Upper lobe of left lung (tissue), 6 donors: ENCODE results near the gene LAMTOR2. TPM values are rescaled to one million over a fixed set of nuclear protein-coding genes. Genes with fewer than 3 reads are reported as not detected.
A peak's percentile ranks its signal among the peaks of the same experiment; 100 is the strongest.

Source experiments
- ATAC-seq, 2 donors: fragments of 200-7000 bp; cut with Tn5 transposase; one replicate each; pipeline ENCODE4 v1.9.1; 2022; ENCODE audit warnings: mild to moderate bottlenecking in 2 of 2, moderate library complexity in 2 of 2; ENCODE audit not compliant: low FRiP score in 2 of 2
- DNase-seq, 2 donors: peaks; one replicate each; pipeline ENCODE4 v3.0.0-alpha.2; 2019 to 2020
- H3K27ac ChIP-seq, 4 donors: fragments of 200-600 bp; sonication (generic); one replicate each; pipeline ENCODE4 v1.5.1; 2016 to 2019
- H3K27me3 ChIP-seq, 4 donors: fragments of 200-600 bp; sonication (generic); one replicate each; pipeline ENCODE4 v1.5.1; 2017 to 2019
- H3K36me3 ChIP-seq, 4 donors: fragments of 200-600 bp; sonication (generic); one replicate each; pipeline ENCODE4 v1.5.1; 2016 to 2019
- H3K4me1 ChIP-seq, 4 donors: fragments of 200-600 bp; sonication (generic); one replicate each; pipeline ENCODE4 v1.5.1; 2018 to 2019
- H3K4me3 ChIP-seq, 4 donors: fragments of 200-600 bp; sonication (generic); one replicate each; pipeline ENCODE4 v1.5.1; 2017 to 2019; ENCODE audit warnings: mild to moderate bottlenecking in 2 of 4, moderate library complexity in 1 of 4
- H3K9me3 ChIP-seq, 4 donors: fragments of 200-600 bp; sonication (generic); one replicate each; pipeline ENCODE4 v1.5.1; 2018 to 2019
- CTCF ChIP-seq, 6 experiments: fragments of 450-650 bp in 4 of 6; fragments of 200-600 bp in 2 of 6; sonication (generic) in 2 of 6; IDR thresholded peaks; one replicate each; pipeline ENCODE4 v1.5.1; 2016 to 2019; ENCODE audit warnings: antibody characterized with exemption in 6 of 6
- EP300 ChIP-seq, 4 donors: sonication (generic); formaldehyde crosslinking; IDR thresholded peaks; one replicate each; pipeline ENCODE4 v1.5.1; 2017; ENCODE audit warnings: antibody characterized with exemption in 4 of 4, control low read depth in 2 of 4
- POLR2A ChIP-seq, 4 donors: fragments of 450-650 bp; IDR thresholded peaks; one replicate each; pipeline ENCODE4 v1.5.1; 2016 to 2017; ENCODE audit warnings: antibody characterized with exemption in 4 of 4, mild to moderate bottlenecking in 2 of 4
- POLR2AphosphoS5 ChIP-seq, 2 donors: sonication (generic); formaldehyde crosslinking; IDR thresholded peaks; one replicate each; pipeline ENCODE4 v1.5.1; 2017; ENCODE audit warnings: antibody characterized with exemption in 2 of 2
- WGBS, 2 donors: methylation state at CpG; one replicate each; pipeline ENCODE4 v1.1.5; 2017 to 2018; 5-methylcytosine and 5-hydroxymethylcytosine counted together
- total RNA-seq, 6 donors: library from RNA; depleted of rRNA in 4 of 6; stranded (reverse); fragments of >200 nt in 4 of 6; gene quantifications; one replicate each; pipeline versions ENCODE4 v1.1.0 to v1.2.1, GENCODE V29; 2016 to 2021
- donor health status: DM: no; HTN: no; CAD: no; lungs with moderate emphysema.
- donor health status: DM: no; HTN: yes; CAD: no; lungs with severe emphysema.

The LAMTOR2 gene
- total RNA-seq, 6 donors from 2014 or later = 35.6 to 84.5 (median 68.8) TPM

- H3K9me3 ChIP-seq = no peaks in the 10 kb centered on the region
- WGBS, 2 donors = 84 to 90% methylated on average over 7 of the region's 7 CpGs
- TF ChIP-seq EP300 (IDR thresholded peaks at IDR 0.05) (no peak), POLR2AphosphoS5 (IDR thresholded peaks at IDR 0.05) (no peak), CTCF (IDR thresholded peaks at IDR 0.05) (no peak), POLR2A (IDR thresholded peaks at IDR 0.05) (no peak)
- no peak overlapping the region for H3K27ac ChIP-seq
- H3K36me3 ChIP-seq = peaks cover 0 to 35% (median 11%) of the 10 kb centered on the region in 4 donors
- DNase-seq (peak in 1 of 2 donors; percentile 63), ATAC-seq (no peak)
- peaks cover 11 to 25% (median 22%) of the 10 kb centered on the region in 4 donors for H3K4me1 ChIP-seq
- no peaks in the 10 kb centered on the region for H3K27me3 ChIP-seq
- H3K4me3 ChIP-seq = no peak overlapping the region
Measured at GRCh38 chr1:156051011-156051725, 3.4 kb upstream of the LAMTOR2 start.

GRCh38 chr1:156052862-156053767 is 1.5 kb upstream of the LAMTOR2 start:
- peaks cover 13 to 31% (median 25%) of the 10 kb centered on the region in 4 donors for H3K4me1 ChIP-seq
- ATAC-seq (peak; percentile 5 to 53), DNase-seq (peak in 1 of 2 donors; percentile 51)
- 1% methylated on average over 20 to 25 of the region's 63 CpGs for WGBS, 2 donors
- H3K27ac ChIP-seq = peak overlapping the region; percentile 82 to 90 (median 87)
- H3K36me3 ChIP-seq = peaks cover 0 to 32% (median 11%) of the 10 kb centered on the region in 4 donors
- TF ChIP-seq POLR2AphosphoS5 (IDR thresholded peaks at IDR 0.05) (no peak), CTCF (IDR thresholded peaks at IDR 0.05) (peak in 2 of 6 experiments; percentile 5 to 14), POLR2A (IDR thresholded peaks at IDR 0.05) (peak in 1 of 4 donors; percentile 33), EP300 (IDR thresholded peaks at IDR 0.05) (no peak)
- H3K9me3 ChIP-seq = no peaks in the 10 kb centered on the region
- H3K4me3 ChIP-seq = peak overlapping the region; percentile 56 to 99 (median 74)
- H3K27me3 ChIP-seq = no peaks in the 10 kb centered on the region

GRCh38 chr1:156053768-156054499 is 648 bp upstream of the LAMTOR2 start, which contains the start of gene UBQLN4:
Gene UBQLN4, minus strand, starts transcription at chr1:156053798. Its CDS starts 97 bp downstream, at chr1:156053701.
- Histone ChIP-seq H3K9me3 (no peaks in the 10 kb centered on the region), H3K4me1 (peaks cover 13 to 31% (median 22%) of the 10 kb centered on the region in 4 donors), H3K4me3 (peak within 1 kb of the TSS; percentile 59 to 99 (median 92)), H3K27me3 (no peaks in the 10 kb centered on the region), H3K36me3 (peaks cover 0 to 31% (median 11%) of the 10 kb centered on the region in 4 donors), H3K27ac (peak within 1 kb of the TSS; percentile 82 to 90 (median 87))
- no peak for TF ChIP-seq EP300 (IDR thresholded peaks at IDR 0.05)
- peak; percentile 47 to 90 (median 60) for TF ChIP-seq CTCF (IDR thresholded peaks at IDR 0.05)
- TF ChIP-seq POLR2AphosphoS5 (IDR thresholded peaks at IDR 0.05) = peak in 1 of 2 donors; percentile 18
- no peak for TF ChIP-seq POLR2A (IDR thresholded peaks at IDR 0.05)
- ATAC-seq (peak; percentile 91 to 93), DNase-seq (peak; percentile 90 to 96)
- WGBS, 2 donors = 1% methylated on average over 14 to 18 of the region's 49 CpGs

GRCh38 chr1:156055281-156056048 is 883 bp downstream of the LAMTOR2 start:
- TF ChIP-seq POLR2AphosphoS5 (IDR thresholded peaks at IDR 0.05) (no peak), EP300 (IDR thresholded peaks at IDR 0.05) (no peak), CTCF (IDR thresholded peaks at IDR 0.05) (no peak), POLR2A (IDR thresholded peaks at IDR 0.05) (no peak)
- Histone ChIP-seq H3K27ac (peak overlapping the region; percentile 82 to 90 (median 87)), H3K4me1 (peaks cover 13 to 27% (median 20%) of the 10 kb centered on the region in 4 donors), H3K4me3 (peak overlapping the region; percentile 59 to 99 (median 92)), H3K27me3 (no peaks in the 10 kb centered on the region), H3K9me3 (no peaks in the 10 kb centered on the region), H3K36me3 (peaks cover 0 to 16% (median 7%) of the 10 kb centered on the region in 4 donors)
- ATAC-seq (no peak), DNase-seq (no peak)
- 20 to 45% methylated on average over 6 to 16 of the region's 17 CpGs for WGBS, 2 donors
